Prostate gland (tissue), 2 donors: ENCODE data around the gene OR52I2.

Experiments
- CTCF ChIP-seq, 4 experiments: fragments of 200-600 bp in 2 of 4; fragments of 450-650 bp in 2 of 4; sonication (generic) in 2 of 4; IDR thresholded peaks; 1 replicate in 3 of 4; 2 replicates in 1 of 4; pipeline ENCODE4 v1.5.1; 2016 to 2019; ENCODE audit warnings: antibody characterized with exemption in 4 of 4, mild to moderate bottlenecking in 2 of 4, moderate library complexity in 2 of 4
- POLR2A ChIP-seq: fragments of 450-650 bp; IDR thresholded peaks from one replicate; pipeline ENCODE4 v1.6.1; 2016; ENCODE audit warnings: antibody characterized with exemption, mild to moderate bottlenecking
- POLR2AphosphoS5 ChIP-seq: sonication (generic); formaldehyde crosslinking; IDR thresholded peaks from one replicate; pipeline ENCODE4 v1.6.1; 2017; ENCODE audit warnings: antibody characterized with exemption

- TF ChIP-seq CTCF (IDR thresholded peaks at IDR 0.05) (peak; percentile 30 to 74 (median 62)), POLR2A (no peak), POLR2AphosphoS5 (peak; percentile 38)
These were observed 41.8 kb upstream of the OR52I2 start for GRCh38 chr11:4539603-4540219.
